GM23338 (cell line): ENCODE results near the gene BMPR1B. TPM values are rescaled to one million over a fixed set of nuclear protein-coding genes. Genes with fewer than 3 reads are reported as not detected.

Experiments
- ATAC-seq: fragments of 200-7000 bp; cut with Tn5 transposase; 3 replicates; pipeline ENCODE4 v1.9.1; 2020
- DNase-seq: peaks from one replicate; pipeline ENCODE4 v3.0.0-alpha.2; 2015; ENCODE audit warnings: low spot score
- H2AFZ ChIP-seq: fragments of 200-600 bp; sonication (generic); 2 replicates; pipeline ENCODE4 v1.8.0; 2016; ENCODE audit warnings: antibody characterized with exemption, mild to moderate bottlenecking, moderate library complexity
- H3F3A ChIP-seq: fragments of 200-600 bp; sonication (generic); replicated peaks from 2 replicates; pipeline ENCODE4 v1.8.0; 2017; ENCODE audit warnings: antibody characterized with exemption, mixed run types, low read depth
- H3K27ac ChIP-seq: fragments of 200-600 bp; sonication (generic); 2 replicates; pipeline ENCODE4 v1.6.1; 2016; ENCODE audit warnings: low read depth
- H3K27me3 ChIP-seq: fragments of 200-600 bp; sonication (generic); 2 replicates; pipeline ENCODE4 v1.8.0; 2016; ENCODE audit warnings: mild to moderate bottlenecking, mixed run types, moderate library complexity; ENCODE audit not compliant: insufficient read depth
- H3K36me3 ChIP-seq: fragments of 200-600 bp; sonication (generic); 2 replicates; pipeline ENCODE4 v1.8.0; 2016; ENCODE audit warnings: mild to moderate bottlenecking; ENCODE audit not compliant: insufficient read depth
- H3K4me1 ChIP-seq: fragments of 200-600 bp; sonication (generic); 2 replicates; pipeline ENCODE4 v1.8.0; 2016; ENCODE audit warnings: mild to moderate bottlenecking, moderate library complexity; ENCODE audit not compliant: insufficient read depth
- H3K4me2 ChIP-seq: fragments of 200-600 bp; sonication (generic); 2 replicates; pipeline ENCODE4 v1.7.1; 2017; ENCODE audit warnings: mixed run types
- H3K4me3 ChIP-seq: fragments of 200-600 bp; sonication (generic); 2 replicates; pipeline ENCODE4 v1.6.1; 2016; ENCODE audit warnings: mixed run types
- H3K79me2 ChIP-seq: fragments of 200-600 bp; sonication (generic); replicated peaks from 2 replicates; pipeline ENCODE4 v1.8.0; 2017; ENCODE audit warnings: mild to moderate bottlenecking; ENCODE audit not compliant: insufficient read depth
- H3K9me2 ChIP-seq: fragments of 200-600 bp; sonication (generic); 2 replicates; pipeline ENCODE4 v1.8.0; 2017; ENCODE audit not compliant: insufficient read depth
- H4K20me1 ChIP-seq: fragments of 200-600 bp; sonication (generic); replicated peaks from 2 replicates; pipeline ENCODE4 v1.8.0; 2017; ENCODE audit warnings: mild to moderate bottlenecking; ENCODE audit not compliant: insufficient read depth
- H3K27ac Mint-ChIP-seq: 2 replicates; pipeline ENCODE4 v1.8.0; 2020; ENCODE audit warnings: inconsistent platforms, mild to moderate bottlenecking, moderate library complexity, mixed read lengths
- H3K27me3 Mint-ChIP-seq: 3 replicates; pipeline ENCODE4 v1.8.0; 2022; ENCODE audit warnings: low read depth, mild to moderate bottlenecking, moderate library complexity, mixed read lengths, inconsistent platforms; ENCODE audit not compliant: insufficient read depth, poor library complexity
- H3K36me3 Mint-ChIP-seq: 3 replicates; pipeline ENCODE4 v1.8.0; 2021; ENCODE audit warnings: low read depth, mild to moderate bottlenecking, inconsistent platforms, moderate library complexity, mixed read lengths
- H3K4me1 Mint-ChIP-seq: 3 replicates; pipeline ENCODE4 v1.8.0; 2020; ENCODE audit warnings: mild to moderate bottlenecking, inconsistent platforms, mixed read lengths
- H3K4me3 Mint-ChIP-seq: 3 replicates; pipeline ENCODE4 v1.8.0; 2021; ENCODE audit warnings: moderate library complexity, mild to moderate bottlenecking, inconsistent platforms, mixed read lengths
- H3K9me3 Mint-ChIP-seq: 3 replicates; pipeline ENCODE4 v1.8.0; 2020; ENCODE audit warnings: moderate library complexity, mild to moderate bottlenecking, inconsistent platforms, mixed read lengths
- CREB1 ChIP-seq: fragments of 250-450 bp; sonication (Bioruptor Pico); IDR thresholded peaks from 2 replicates; pipeline ENCODE4 v1.5.0; 2020; ENCODE audit warnings: low read depth, mild to moderate bottlenecking, moderate library complexity
- CTCF ChIP-seq, 2 experiments: fragments of 200-600 bp in 1 of 2; sonication (generic) in 1 of 2; conservative IDR thresholded peaks; 2 replicates each; pipeline versions ENCODE4 v1.5.1 to v1.6.1; 2016 to 2017; ENCODE audit warnings: antibody characterized with exemption in 2 of 2, low read depth in 2 of 2, mild to moderate bottlenecking in 2 of 2, moderate library complexity in 1 of 2
- ETS1 ChIP-seq: IDR thresholded peaks from 2 replicates; pipeline ENCODE4 v1.6.1; 2016; ENCODE audit warnings: antibody characterized with exemption
- EZH2 ChIP-seq: fragments of 200-600 bp; sonication (generic); IDR thresholded peaks from one replicate; pipeline ENCODE4 v1.8.0; 2017; ENCODE audit warnings: antibody characterized with exemption, mild to moderate bottlenecking, low read depth; ENCODE audit not compliant: unreplicated experiment
- EZH2phosphoT487 ChIP-seq: fragments of 200-600 bp; sonication (generic); IDR thresholded peaks from one replicate; pipeline ENCODE4 v1.8.1; 2018; ENCODE audit warnings: antibody characterized with exemption; ENCODE audit not compliant: unreplicated experiment
- JUNB ChIP-seq: IDR thresholded peaks from one replicate; pipeline ENCODE4 v1.6.1; 2016; ENCODE audit warnings: antibody characterized with exemption; ENCODE audit not compliant: unreplicated experiment
- NANOG ChIP-seq: IDR thresholded peaks from 2 replicates; pipeline ENCODE4 v1.6.1; 2016; ENCODE audit warnings: antibody characterized with exemption, borderline replicate concordance
- POLR2AphosphoS5 ChIP-seq: IDR thresholded peaks from 2 replicates; pipeline ENCODE4 v1.6.1; 2016; ENCODE audit warnings: antibody characterized with exemption, low read depth
- REST ChIP-seq: IDR thresholded peaks from one replicate; pipeline ENCODE4 v1.6.1; 2018; ENCODE audit warnings: antibody characterized with exemption; ENCODE audit not compliant: unreplicated experiment
- STAT1 ChIP-seq: IDR thresholded peaks from one replicate; pipeline ENCODE4 v1.6.1; 2016; ENCODE audit warnings: antibody characterized with exemption; ENCODE audit not compliant: unreplicated experiment
- ZNF114 ChIP-seq: fragments of 250-450 bp; sonication (Bioruptor Pico); IDR thresholded peaks from 2 replicates; pipeline ENCODE4 v1.5.0; 2020; ENCODE audit warnings: mild to moderate bottlenecking, moderate library complexity
- ZNF331 ChIP-seq: fragments of 250-450 bp; sonication (Bioruptor Pico); IDR thresholded peaks from 2 replicates; pipeline ENCODE4 v1.5.0; 2020; ENCODE audit warnings: low read depth, mild to moderate bottlenecking, moderate library complexity
- ZNF462 ChIP-seq: fragments of 250-450 bp; sonication (Bioruptor Pico); IDR thresholded peaks from 2 replicates; pipeline ENCODE4 v1.5.0; 2020; ENCODE audit warnings: mild to moderate bottlenecking, moderate library complexity
- polyA plus RNA-seq: library from polyadenylated mRNA; unstranded; fragments of >200 nt; fragmentation: Nextera tagmentation; extraction: Ambion mirVana; gene quantifications from 2 replicates; pipeline ENCODE4 v1.2.1, GENCODE V29; 2016
- total RNA-seq: library from RNA; depleted of rRNA; stranded (reverse); fragments of >200 nt; shearing (Covaris generic); gene quantifications from 2 replicates; pipeline ENCODE4 v1.2.3, GENCODE V29; 2014

The BMPR1B gene
- total and polyA plus RNA-seq, 2 experiments from 2014 or later, result 0.48 to 1.0 TPM

GRCh38 chr4:95093460-95093859 is 335.7 kb downstream of the BMPR1B start:
- no peak for TF ChIP-seq JUNB
- TF ChIP-seq ZNF114 (CRISPR knock-in tag), result no peak
- TF ChIP-seq STAT1, result no peak
- TF ChIP-seq NANOG, result no peak
- no peak for TF ChIP-seq CREB1 (CRISPR knock-in tag)
- no peak for TF ChIP-seq EZH2
- no peak for TF ChIP-seq ETS1
- no peak for TF ChIP-seq POLR2AphosphoS5
- TF ChIP-seq REST, result no peak
- TF ChIP-seq CTCF (conservative IDR thresholded peaks at IDR 0.05; ENCODE audit: low read depth in 2 of 2), result no peak
- TF ChIP-seq EZH2phosphoT487, result no peak
- TF ChIP-seq ZNF462 (CRISPR knock-in tag), result no peak
- TF ChIP-seq ZNF331, result no peak
- Histone ChIP-seq H4K20me1 (no peaks in the 10 kb centered on the region), H3K4me1 (no peaks in the 10 kb centered on the region), H3K79me2 (no peaks in the 10 kb centered on the region), H3K4me2 (no peak overlapping the region), H2AFZ (no peak overlapping the region), H3K36me3 (no peaks in the 10 kb centered on the region), H3F3A (no peaks in the 10 kb centered on the region), H3K9me2 (no peaks in the 10 kb centered on the region), H3K27me3 (no peaks in the 10 kb centered on the region), H3K4me3 (no peak overlapping the region), H3K27ac (no peak overlapping the region)
- H3K4me3 Mint-ChIP-seq, result no peak overlapping the region
- no peak for DNase-seq
- ATAC-seq, result no peak
- H3K36me3 Mint-ChIP-seq, result no peaks in the 10 kb centered on the region
- H3K27ac Mint-ChIP-seq, result no peak overlapping the region
- no peaks in the 10 kb centered on the region for H3K4me1 Mint-ChIP-seq
- no peaks in the 10 kb centered on the region for H3K9me3 Mint-ChIP-seq
- no peaks in the 10 kb centered on the region for H3K27me3 Mint-ChIP-seq
